Liver (tissue), 9 donors: Measurements from ENCODE around the gene MRTFB. TPM values are rescaled to one million over a fixed set of nuclear protein-coding genes. Genes with fewer than 3 reads are reported as not detected.

Experiments used
- DNase-seq: peaks from one replicate; pipeline ENCODE4 v3.0.0-alpha.2; 2017; ENCODE audit warnings: low spot score
- H3K27ac ChIP-seq, 2 donors: one replicate each; pipeline ENCODE4 v1.7.0; 2013; ENCODE audit warnings: inconsistent platforms in 2 of 2, low read length in 2 of 2, control low read depth in 1 of 2, low read depth in 1 of 2, mild to moderate bottlenecking in 1 of 2
- H3K27me3 ChIP-seq, 4 donors: one replicate each; pipeline versions ENCODE4 v1.6.1 to v1.7.0; 2013; ENCODE audit warnings: low read length in 3 of 4, inconsistent platforms in 1 of 4, mild to moderate bottlenecking in 1 of 4, moderate library complexity in 1 of 4; ENCODE audit not compliant: control insufficient read depth in 4 of 4, insufficient read depth in 4 of 4
- H3K36me3 ChIP-seq, 4 donors: one replicate each; pipeline versions ENCODE4 v1.6.1 to v1.7.0; 2013; ENCODE audit warnings: low read length in 3 of 4, mild to moderate bottlenecking in 3 of 4, low read depth in 1 of 4, moderate library complexity in 1 of 4; ENCODE audit not compliant: control insufficient read depth in 4 of 4, insufficient read depth in 3 of 4
- H3K4me1 ChIP-seq, 4 donors: one replicate each; pipeline versions ENCODE4 v1.6.1 to v1.7.0; 2013; ENCODE audit warnings: low read length in 3 of 4, mild to moderate bottlenecking in 3 of 4, moderate library complexity in 1 of 4; ENCODE audit not compliant: control insufficient read depth in 4 of 4, insufficient read depth in 4 of 4
- H3K4me3 ChIP-seq, 3 donors: one replicate each; pipeline versions ENCODE4 v1.6.1 to v1.7.0; 2013; ENCODE audit warnings: low read length in 3 of 3, control low read depth in 1 of 3, low read depth in 1 of 3, mild to moderate bottlenecking in 1 of 3
- H3K9ac ChIP-seq, 2 donors: one replicate each; pipeline ENCODE4 v1.7.0; 2013; ENCODE audit warnings: low read length in 2 of 2, mild to moderate bottlenecking in 2 of 2, moderate library complexity in 2 of 2, control low read depth in 1 of 2, low read depth in 1 of 2
- H3K9me3 ChIP-seq, 4 donors: one replicate each; pipeline versions ENCODE4 v1.6.1 to v1.7.0; 2013; ENCODE audit warnings: low read length in 3 of 4; ENCODE audit not compliant: control insufficient read depth in 4 of 4
- EGR1 ChIP-seq, 2 donors: IDR thresholded peaks; 2 replicates each; pipeline ENCODE4 v1.6.1; 2016 to 2018; ENCODE audit warnings: antibody characterized with exemption in 2 of 2, low read depth in 2 of 2
- FOXA1 ChIP-seq: IDR thresholded peaks from 2 replicates; pipeline ENCODE4 v1.6.1; 2016; ENCODE audit warnings: antibody characterized with exemption
- FOXA2 ChIP-seq: IDR thresholded peaks from 2 replicates; pipeline ENCODE4 v1.6.1; 2016; ENCODE audit warnings: antibody characterized with exemption
- GABPA ChIP-seq, 2 donors: IDR thresholded peaks in 1 of 2; conservative IDR thresholded peaks in 1 of 2; 2 replicates each; pipeline ENCODE4 v1.6.1; 2016; ENCODE audit warnings: antibody characterized with exemption in 2 of 2, mild to moderate bottlenecking in 1 of 2, moderate library complexity in 1 of 2
- HNF4A ChIP-seq, 2 donors: conservative IDR thresholded peaks; 2 replicates each; pipeline ENCODE4 v1.6.1; 2016; ENCODE audit warnings: antibody characterized with exemption in 2 of 2, mild to moderate bottlenecking in 2 of 2
- HNF4G ChIP-seq: IDR thresholded peaks from 2 replicates; pipeline ENCODE4 v1.6.1; 2016; ENCODE audit warnings: antibody characterized with exemption
- JUND ChIP-seq, 2 donors: IDR thresholded peaks; 2 replicates each; pipeline ENCODE4 v1.6.1; 2016; ENCODE audit warnings: antibody characterized with exemption in 2 of 2
- NR2F2 ChIP-seq: IDR thresholded peaks from 2 replicates; pipeline ENCODE4 v1.6.1; 2016; ENCODE audit warnings: antibody characterized with exemption
- RAD21 ChIP-seq, 2 donors: IDR thresholded peaks; 2 replicates each; pipeline ENCODE4 v1.6.1; 2016; ENCODE audit warnings: antibody characterized with exemption in 2 of 2, mild to moderate bottlenecking in 2 of 2
- RXRA ChIP-seq, 2 donors: IDR thresholded peaks; 2 replicates each; pipeline ENCODE4 v1.6.1; 2017 to 2018; ENCODE audit warnings: antibody characterized with exemption in 2 of 2, mild to moderate bottlenecking in 1 of 2
- SP1 ChIP-seq: IDR thresholded peaks from 2 replicates; pipeline ENCODE4 v1.6.1; 2018; ENCODE audit warnings: antibody characterized with exemption, mild to moderate bottlenecking
- TAF1 ChIP-seq: conservative IDR thresholded peaks from 2 replicates; pipeline ENCODE4 v1.6.1; 2016; ENCODE audit warnings: antibody characterized with exemption, mild to moderate bottlenecking
- YY1 ChIP-seq: IDR thresholded peaks from 2 replicates; pipeline ENCODE4 v1.6.1; 2016; ENCODE audit warnings: antibody characterized with exemption, mild to moderate bottlenecking
- WGBS: extraction: QIAGEN DNeasy Blood & Tissue Kit; methylation state at CpG from one replicate; pipeline ENCODE4 v1.1.7; 2013; 5-methylcytosine and 5-hydroxymethylcytosine counted together
- polyA plus RNA-seq, 2 donors: library from polyadenylated mRNA; stranded (reverse) in 1 of 2; unstranded in 1 of 2; fragments of 200-250 nt in 1 of 2; fragments of >200 nt in 1 of 2; fragmentation: Nextera tagmentation in 1 of 2; extraction: Ambion mirVana in 1 of 2; gene quantifications; one replicate each; pipeline versions ENCODE4 v1.2.1 to v1.2.3, GENCODE V29; 2013 to 2015
- total RNA-seq, 2 donors: library from RNA; depleted of rRNA; stranded (reverse); fragments of >200 nt; gene quantifications; one replicate each; pipeline ENCODE4 v1.2.3, GENCODE V29; 2014
- TF ChIP-seq, protein P1 (sequence below): IDR thresholded peaks from 2 replicates; pipeline ENCODE4 v1.6.1; 2016; ENCODE audit warnings: antibody characterized with exemption
- TF ChIP-seq, protein P2 (sequence below): IDR thresholded peaks from 2 replicates; pipeline ENCODE4 v1.6.1; 2016; ENCODE audit warnings: antibody characterized with exemption
- TF ChIP-seq, protein P3 (sequence below): fragments of 150-350 bp; IDR thresholded peaks from 2 replicates; pipeline ENCODE4 v1.5.1; 2017; ENCODE audit warnings: improper control_type of control experiment, low read depth, low read length; ENCODE audit not compliant: missing input control
- TF ChIP-seq, protein P4 (sequence below): IDR thresholded peaks from 2 replicates; pipeline ENCODE4 v1.6.1; 2016; ENCODE audit warnings: antibody characterized with exemption, mild to moderate bottlenecking
- TF ChIP-seq, protein P5 (sequence below): IDR thresholded peaks from 2 replicates; pipeline ENCODE4 v1.6.1; 2016; ENCODE audit warnings: antibody characterized with exemption
- donor health status: healthy.
- donor health status: healthy.
- donor health status: healthy.
- donor health status: healthy.
- donor health status: healthy.

Gene MRTFB
- total and polyA plus RNA-seq, 4 donors = 4.1 to 14.2 (median 5.8) TPM

DNA sequence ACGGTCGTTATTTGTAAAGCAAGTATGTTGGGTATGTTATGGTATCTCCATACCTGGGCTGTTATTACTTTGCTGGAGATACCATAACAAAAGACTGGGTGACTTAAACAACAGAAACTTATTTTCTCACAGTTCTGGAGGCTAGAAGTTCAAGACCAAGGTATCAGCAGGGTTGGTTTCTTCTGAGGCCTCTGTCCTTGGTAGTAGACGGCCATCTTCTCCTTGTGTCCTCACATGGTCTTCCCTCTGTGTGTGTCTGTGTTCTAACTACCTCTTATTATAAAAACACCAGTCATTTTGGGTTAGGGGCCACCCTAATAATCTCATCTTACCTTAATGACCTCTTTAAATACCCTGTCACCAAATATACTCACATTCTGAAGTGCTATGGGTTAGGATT lies 33.2 kb upstream of the MRTFB start:
- Histone ChIP-seq H3K9ac (no peak overlapping the region), H3K4me3 (no peak overlapping the region), H3K9me3 (peaks cover 0 to 5% (median 3%) of the 10 kb centered on the region in 4 donors), H3K27me3 (no peaks in the 10 kb centered on the region), H3K36me3 (no peaks in the 10 kb centered on the region), H3K27ac (no peak overlapping the region), H3K4me1 (no peaks in the 10 kb centered on the region)
- WGBS = 97% methylated on average over 3 of the region's 3 CpGs
- TF ChIP-seq TAF1 (no peak), HNF4G (no peak), NR2F2 (no peak), YY1 (no peak), EGR1 (IDR thresholded peaks at IDR 0.05; ENCODE audit: low read depth in 2 of 2) (no peak), FOXA2 (no peak), RXRA (IDR thresholded peaks at IDR 0.05) (no peak), FOXA1 (no peak), HNF4A (conservative IDR thresholded peaks at IDR 0.05) (no peak), SP1 (no peak), RAD21 (IDR thresholded peaks at IDR 0.05) (no peak), GABPA (IDR thresholded peaks at IDR 0.05 in 1 of 2, conservative IDR thresholded peaks at IDR 0.05 in 1 of 2) (no peak)
- TF ChIP-seq, protein P1, sequence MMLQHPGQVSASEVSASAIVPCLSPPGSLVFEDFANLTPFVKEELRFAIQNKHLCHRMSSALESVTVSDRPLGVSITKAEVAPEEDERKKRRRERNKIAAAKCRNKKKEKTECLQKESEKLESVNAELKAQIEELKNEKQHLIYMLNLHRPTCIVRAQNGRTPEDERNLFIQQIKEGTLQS = no peak
- TF ChIP-seq, protein P2, sequence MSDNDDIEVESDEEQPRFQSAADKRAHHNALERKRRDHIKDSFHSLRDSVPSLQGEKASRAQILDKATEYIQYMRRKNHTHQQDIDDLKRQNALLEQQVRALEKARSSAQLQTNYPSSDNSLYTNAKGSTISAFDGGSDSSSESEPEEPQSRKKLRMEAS = no peak
- TF ChIP-seq, protein P3, sequence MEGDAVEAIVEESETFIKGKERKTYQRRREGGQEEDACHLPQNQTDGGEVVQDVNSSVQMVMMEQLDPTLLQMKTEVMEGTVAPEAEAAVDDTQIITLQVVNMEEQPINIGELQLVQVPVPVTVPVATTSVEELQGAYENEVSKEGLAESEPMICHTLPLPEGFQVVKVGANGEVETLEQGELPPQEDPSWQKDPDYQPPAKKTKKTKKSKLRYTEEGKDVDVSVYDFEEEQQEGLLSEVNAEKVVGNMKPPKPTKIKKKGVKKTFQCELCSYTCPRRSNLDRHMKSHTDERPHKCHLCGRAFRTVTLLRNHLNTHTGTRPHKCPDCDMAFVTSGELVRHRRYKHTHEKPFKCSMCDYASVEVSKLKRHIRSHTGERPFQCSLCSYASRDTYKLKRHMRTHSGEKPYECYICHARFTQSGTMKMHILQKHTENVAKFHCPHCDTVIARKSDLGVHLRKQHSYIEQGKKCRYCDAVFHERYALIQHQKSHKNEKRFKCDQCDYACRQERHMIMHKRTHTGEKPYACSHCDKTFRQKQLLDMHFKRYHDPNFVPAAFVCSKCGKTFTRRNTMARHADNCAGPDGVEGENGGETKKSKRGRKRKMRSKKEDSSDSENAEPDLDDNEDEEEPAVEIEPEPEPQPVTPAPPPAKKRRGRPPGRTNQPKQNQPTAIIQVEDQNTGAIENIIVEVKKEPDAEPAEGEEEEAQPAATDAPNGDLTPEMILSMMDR = no peak
- TF ChIP-seq, protein P4, sequence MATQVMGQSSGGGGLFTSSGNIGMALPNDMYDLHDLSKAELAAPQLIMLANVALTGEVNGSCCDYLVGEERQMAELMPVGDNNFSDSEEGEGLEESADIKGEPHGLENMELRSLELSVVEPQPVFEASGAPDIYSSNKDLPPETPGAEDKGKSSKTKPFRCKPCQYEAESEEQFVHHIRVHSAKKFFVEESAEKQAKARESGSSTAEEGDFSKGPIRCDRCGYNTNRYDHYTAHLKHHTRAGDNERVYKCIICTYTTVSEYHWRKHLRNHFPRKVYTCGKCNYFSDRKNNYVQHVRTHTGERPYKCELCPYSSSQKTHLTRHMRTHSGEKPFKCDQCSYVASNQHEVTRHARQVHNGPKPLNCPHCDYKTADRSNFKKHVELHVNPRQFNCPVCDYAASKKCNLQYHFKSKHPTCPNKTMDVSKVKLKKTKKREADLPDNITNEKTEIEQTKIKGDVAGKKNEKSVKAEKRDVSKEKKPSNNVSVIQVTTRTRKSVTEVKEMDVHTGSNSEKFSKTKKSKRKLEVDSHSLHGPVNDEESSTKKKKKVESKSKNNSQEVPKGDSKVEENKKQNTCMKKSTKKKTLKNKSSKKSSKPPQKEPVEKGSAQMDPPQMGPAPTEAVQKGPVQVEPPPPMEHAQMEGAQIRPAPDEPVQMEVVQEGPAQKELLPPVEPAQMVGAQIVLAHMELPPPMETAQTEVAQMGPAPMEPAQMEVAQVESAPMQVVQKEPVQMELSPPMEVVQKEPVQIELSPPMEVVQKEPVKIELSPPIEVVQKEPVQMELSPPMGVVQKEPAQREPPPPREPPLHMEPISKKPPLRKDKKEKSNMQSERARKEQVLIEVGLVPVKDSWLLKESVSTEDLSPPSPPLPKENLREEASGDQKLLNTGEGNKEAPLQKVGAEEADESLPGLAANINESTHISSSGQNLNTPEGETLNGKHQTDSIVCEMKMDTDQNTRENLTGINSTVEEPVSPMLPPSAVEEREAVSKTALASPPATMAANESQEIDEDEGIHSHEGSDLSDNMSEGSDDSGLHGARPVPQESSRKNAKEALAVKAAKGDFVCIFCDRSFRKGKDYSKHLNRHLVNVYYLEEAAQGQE = no peak
- DNase-seq = no peak

DNA sequence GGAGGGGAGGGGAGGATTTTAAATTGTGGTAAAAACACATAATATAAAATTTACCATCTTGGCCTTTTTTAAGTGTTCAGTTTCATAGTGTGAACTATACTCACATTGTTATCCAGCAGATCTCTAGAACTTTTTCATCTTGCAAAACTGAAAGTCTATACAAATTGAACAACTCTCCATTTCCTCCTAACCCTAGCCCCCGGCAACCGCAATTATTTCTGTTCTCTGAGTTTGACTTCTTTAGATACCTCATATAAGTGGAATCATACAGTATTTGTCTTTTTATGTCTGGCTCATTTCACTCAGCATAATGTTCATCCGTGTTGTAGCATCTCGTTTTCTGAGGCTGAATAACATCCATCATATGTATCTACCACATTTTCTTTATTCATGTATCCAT lies 30.0 kb upstream of the MRTFB start:
- no peaks in the 10 kb centered on the region for H3K36me3 ChIP-seq
- 85% methylated on average over 4 of the region's 4 CpGs for WGBS
- DNase-seq = no peak
- TF ChIP-seq RXRA (IDR thresholded peaks at IDR 0.05) = no peak
- TF ChIP-seq JUND (IDR thresholded peaks at IDR 0.05) = no peak
- TF ChIP-seq TAF1 = no peak
- no peak for TF ChIP-seq FOXA2
- no peak for TF ChIP-seq HNF4A (conservative IDR thresholded peaks at IDR 0.05)
- TF ChIP-seq NR2F2 = no peak
- TF ChIP-seq, protein P5, sequence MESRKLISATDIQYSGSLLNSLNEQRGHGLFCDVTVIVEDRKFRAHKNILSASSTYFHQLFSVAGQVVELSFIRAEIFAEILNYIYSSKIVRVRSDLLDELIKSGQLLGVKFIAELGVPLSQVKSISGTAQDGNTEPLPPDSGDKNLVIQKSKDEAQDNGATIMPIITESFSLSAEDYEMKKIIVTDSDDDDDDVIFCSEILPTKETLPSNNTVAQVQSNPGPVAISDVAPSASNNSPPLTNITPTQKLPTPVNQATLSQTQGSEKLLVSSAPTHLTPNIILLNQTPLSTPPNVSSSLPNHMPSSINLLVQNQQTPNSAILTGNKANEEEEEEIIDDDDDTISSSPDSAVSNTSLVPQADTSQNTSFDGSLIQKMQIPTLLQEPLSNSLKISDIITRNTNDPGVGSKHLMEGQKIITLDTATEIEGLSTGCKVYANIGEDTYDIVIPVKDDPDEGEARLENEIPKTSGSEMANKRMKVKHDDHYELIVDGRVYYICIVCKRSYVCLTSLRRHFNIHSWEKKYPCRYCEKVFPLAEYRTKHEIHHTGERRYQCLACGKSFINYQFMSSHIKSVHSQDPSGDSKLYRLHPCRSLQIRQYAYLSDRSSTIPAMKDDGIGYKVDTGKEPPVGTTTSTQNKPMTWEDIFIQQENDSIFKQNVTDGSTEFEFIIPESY = no peak
- TF ChIP-seq RAD21 (IDR thresholded peaks at IDR 0.05) = no peak
- TF ChIP-seq, protein P1 = no peak
- TF ChIP-seq HNF4G = no peak
- no peak for TF ChIP-seq EGR1 (IDR thresholded peaks at IDR 0.05; ENCODE audit: low read depth in 2 of 2)
- no peak for TF ChIP-seq SP1
- TF ChIP-seq FOXA1 = no peak
- TF ChIP-seq, protein P3 = no peak
- TF ChIP-seq YY1 = no peak

More for the DNA sequence above, 30.0 kb upstream of the MRTFB start:
- H3K27me3 ChIP-seq = no peaks in the 10 kb centered on the region
- H3K9ac ChIP-seq = no peak overlapping the region
- peaks cover 0 to 5% (median 3%) of the 10 kb centered on the region in 4 donors for H3K9me3 ChIP-seq
- H3K4me1 ChIP-seq = no peaks in the 10 kb centered on the region
- no peak overlapping the region for H3K4me3 ChIP-seq
- no peak overlapping the region for H3K27ac ChIP-seq
